OCI-LY3 (cell line): Measurements from ENCODE around the gene POLR1F.

Experiments
- CTCF ChIP-seq: fragments of 200-600, 300-600 bp; sonication (generic); IDR thresholded peaks from 2 replicates; pipeline ENCODE4 v1.5.1; 2014; ENCODE audit warnings: antibody characterized with exemption, low read length, low read depth
- EZH2phosphoT487 ChIP-seq: fragments of 200-600 bp; shearing (Covaris generic); IDR thresholded peaks from 2 replicates; pipeline ENCODE4 v1.6.1; 2018; ENCODE audit warnings: antibody characterized with exemption, mixed run types, low read depth

DNA sequence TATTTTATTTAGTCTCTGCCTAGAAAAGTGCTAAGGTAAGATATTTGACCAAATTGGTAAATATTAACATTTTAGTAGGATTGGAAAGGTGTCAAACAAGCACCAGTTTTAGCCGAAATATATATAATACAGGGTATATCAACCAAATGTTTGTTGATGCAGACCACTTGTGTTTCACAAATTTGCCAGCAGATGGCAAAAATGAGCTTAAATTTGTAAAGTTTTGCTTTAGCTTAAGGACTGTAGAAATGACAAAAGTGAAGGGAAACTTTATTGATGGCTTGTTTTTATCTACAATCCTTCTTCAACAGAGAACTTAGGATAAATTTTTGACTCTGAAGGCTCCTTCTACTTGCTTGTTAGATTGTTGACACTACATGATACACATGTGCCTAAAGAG, 4.8 kb upstream of the POLR1F start:
- peak; percentile 56 for TF ChIP-seq CTCF
- no peak for TF ChIP-seq EZH2phosphoT487
